ENCODE data around the gene H3-3A.

- TF ChIP-seq CTCF (IDR thresholded peaks at IDR 0.05; ENCODE audit: insufficient read depth, low read length), result no peak
- TF ChIP-seq POLR2AphosphoS5 (IDR thresholded peaks at IDR 0.05; ENCODE audit: low read depth), result no peak
- TF ChIP-seq REST (IDR thresholded peaks at IDR 0.05; ENCODE audit: insufficient replicate concordance, low read depth), result no peak
- TF ChIP-seq GABPA (IDR thresholded peaks at IDR 0.05; ENCODE audit: low read depth), result no peak
- no peak for TF ChIP-seq SPI1 (IDR thresholded peaks at IDR 0.05; ENCODE audit: borderline replicate concordance, low read depth)
Observed at GRCh38 chr1:226098870-226099835, 36.6 kb downstream of the H3-3A start.

Data from HL-60 (cell line).